Naive B cell (primary cell): ENCODE measurements around the gene CLDN22. TPM values are rescaled to one million over a fixed set of nuclear protein-coding genes. Genes with fewer than 3 reads are reported as not detected.

Source experiments
- ATAC-seq, 2 donors: fragments of 150-1000 bp; cut with Tn5 transposase; 2 replicates each; pipeline ENCODE4 v1.10.0; 2021; ENCODE audit warnings: low read depth in 2 of 2, mild to moderate bottlenecking in 2 of 2, moderate library complexity in 2 of 2
- DNase-seq: peaks from one replicate; pipeline ENCODE4 v3.0.0; 2022
- H3K27ac Mint-ChIP-seq, 6 donors: one replicate each; pipeline ENCODE4 v1.8.0; 2020 to 2022; ENCODE audit warnings: mild to moderate bottlenecking in 6 of 6, mixed read lengths in 6 of 6, moderate library complexity in 5 of 6, inconsistent platforms in 2 of 6
- H3K27me3 Mint-ChIP-seq, 3 donors: one replicate each; pipeline ENCODE4 v1.8.0; 2021 to 2022; ENCODE audit warnings: mixed read lengths in 3 of 3, mild to moderate bottlenecking in 1 of 3
- H3K36me3 Mint-ChIP-seq, 2 donors: one replicate each; pipeline ENCODE4 v1.8.0; 2020 to 2022; ENCODE audit warnings: mixed read lengths in 2 of 2, inconsistent platforms in 1 of 2, mild to moderate bottlenecking in 1 of 2
- H3K4me1 Mint-ChIP-seq, 3 donors: one replicate each; pipeline ENCODE4 v1.8.0; 2020 to 2022; ENCODE audit warnings: mixed read lengths in 3 of 3, inconsistent platforms in 1 of 3, mild to moderate bottlenecking in 1 of 3, moderate library complexity in 1 of 3
- H3K4me3 Mint-ChIP-seq, 8 donors: one replicate each; pipeline ENCODE4 v1.8.0; 2020 to 2022; ENCODE audit warnings: mild to moderate bottlenecking in 8 of 8, mixed read lengths in 8 of 8, moderate library complexity in 8 of 8, inconsistent platforms in 2 of 8
- H3K9me3 Mint-ChIP-seq, 7 donors: one replicate each; pipeline ENCODE4 v1.8.0; 2020 to 2022; ENCODE audit warnings: mixed read lengths in 7 of 7, mild to moderate bottlenecking in 5 of 7, inconsistent platforms in 2 of 7, moderate library complexity in 1 of 7
- polyA plus RNA-seq, 6 donors: library from polyadenylated mRNA; unstranded; fragments of 300-500 nt; fragmentation: Illumina TruSeq; gene quantifications; one replicate each; pipeline ENCODE4 v1.2.3, GENCODE V29; 2021; ENCODE audit warnings: low read depth in 6 of 6

CLDN22 gene
- polyA plus RNA-seq, 6 donors from 2014 or later = not detected

DNA sequence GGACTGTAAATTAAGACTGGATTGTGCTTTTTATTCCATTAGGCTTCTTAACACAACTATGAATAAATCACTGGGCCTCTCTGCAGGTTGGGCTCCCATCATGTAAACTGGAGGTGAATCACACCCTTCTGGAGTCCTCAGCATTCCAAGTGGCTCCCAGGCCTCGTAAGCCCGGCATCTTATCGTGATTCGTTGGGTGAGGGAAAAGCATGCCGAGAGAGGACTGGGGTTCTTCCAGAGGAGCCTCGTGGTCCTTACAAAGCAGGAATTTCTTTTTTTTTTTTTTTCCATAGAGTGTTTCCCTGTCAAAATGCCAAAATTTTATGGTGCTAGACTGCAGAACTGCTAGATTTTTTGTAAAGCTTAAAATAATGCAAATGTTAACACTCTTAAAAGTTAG is 20.0 kb downstream of the CLDN22 start:
- peaks cover 0 to 8% (median 3%) of the 10 kb centered on the region in 3 donors for H3K4me1 Mint-ChIP-seq
- no peaks in the 10 kb centered on the region for H3K9me3 Mint-ChIP-seq
- no peak overlapping the region for H3K4me3 Mint-ChIP-seq
- ATAC-seq (no peak), DNase-seq (no peak)
- H3K27ac Mint-ChIP-seq = no peak overlapping the region
- H3K36me3 Mint-ChIP-seq = no peaks in the 10 kb centered on the region
- peaks cover 0 to 18% (median 17%) of the 10 kb centered on the region in 3 donors for H3K27me3 Mint-ChIP-seq

DNA sequence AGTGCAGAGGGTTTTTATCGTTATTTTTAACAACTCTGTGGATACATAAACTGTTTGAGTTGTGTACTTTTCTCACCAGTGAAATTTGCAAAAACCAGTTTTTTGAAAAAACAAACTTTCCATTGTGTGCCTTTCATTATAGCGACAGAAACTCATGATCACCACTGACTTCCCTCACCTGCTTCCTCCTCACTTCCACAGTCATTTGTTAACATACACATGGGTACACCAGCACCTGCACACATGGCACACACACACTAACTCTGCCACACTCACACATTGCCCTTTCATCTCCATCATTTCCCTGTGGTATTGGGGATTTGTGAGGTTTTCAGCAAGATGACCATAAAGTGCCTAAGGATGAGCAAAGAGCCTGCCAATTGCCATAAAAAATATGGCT is 20.6 kb downstream of the CLDN22 start:
- no peaks in the 10 kb centered on the region for H3K36me3 Mint-ChIP-seq
- H3K4me3 Mint-ChIP-seq = no peak overlapping the region
- ATAC-seq (no peak), DNase-seq (no peak)
- peaks cover 0 to 8% (median 3%) of the 10 kb centered on the region in 3 donors for H3K4me1 Mint-ChIP-seq
- H3K9me3 Mint-ChIP-seq = no peaks in the 10 kb centered on the region
- H3K27me3 Mint-ChIP-seq = peaks cover 0 to 19% (median 11%) of the 10 kb centered on the region in 3 donors
- no peak overlapping the region for H3K27ac Mint-ChIP-seq

DNA sequence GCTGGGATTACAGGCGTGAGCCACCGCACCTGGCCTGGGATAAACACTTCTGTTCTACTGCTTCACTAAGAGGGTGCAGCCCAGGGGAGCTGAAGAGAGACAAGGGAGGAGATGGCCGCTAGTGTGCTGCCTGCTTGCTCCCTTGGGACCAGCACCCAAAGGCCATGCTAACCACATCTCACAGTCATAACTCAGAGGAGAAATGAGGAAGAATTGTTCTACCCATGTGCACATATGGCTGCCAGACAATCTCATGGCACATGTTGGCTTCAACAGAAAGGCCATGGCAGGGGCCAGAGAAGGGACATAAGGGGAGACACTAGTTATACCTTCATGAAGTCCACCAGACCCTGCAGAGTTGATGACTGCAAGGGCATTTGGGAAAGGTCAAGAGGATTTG is 22.4 kb downstream of the CLDN22 start:
- no peak overlapping the region for H3K4me3 Mint-ChIP-seq
- H3K27me3 Mint-ChIP-seq = peaks cover 0 to 24% (median 11%) of the 10 kb centered on the region in 3 donors

GRCh38 chr4:183295711-183296110 is 24.4 kb downstream of the CLDN22 start:
- Mint-ChIP-seq H3K27me3 (peaks cover 0 to 18% (median 11%) of the 10 kb centered on the region in 3 donors), H3K4me1 (peaks cover 0 to 8% (median 3%) of the 10 kb centered on the region in 3 donors), H3K27ac (no peak overlapping the region), H3K9me3 (no peaks in the 10 kb centered on the region), H3K36me3 (no peaks in the 10 kb centered on the region), H3K4me3 (no peak overlapping the region)
- ATAC-seq (no peak), DNase-seq (no peak)

More for the DNA sequence above, 22.4 kb downstream of the CLDN22 start:
- no peak for DNase-seq
- Mint-ChIP-seq H3K4me1 (peaks cover 0 to 8% (median 3%) of the 10 kb centered on the region in 3 donors), H3K9me3 (no peaks in the 10 kb centered on the region), H3K27ac (no peak overlapping the region), H3K36me3 (no peaks in the 10 kb centered on the region)
- no peak for ATAC-seq

DNA sequence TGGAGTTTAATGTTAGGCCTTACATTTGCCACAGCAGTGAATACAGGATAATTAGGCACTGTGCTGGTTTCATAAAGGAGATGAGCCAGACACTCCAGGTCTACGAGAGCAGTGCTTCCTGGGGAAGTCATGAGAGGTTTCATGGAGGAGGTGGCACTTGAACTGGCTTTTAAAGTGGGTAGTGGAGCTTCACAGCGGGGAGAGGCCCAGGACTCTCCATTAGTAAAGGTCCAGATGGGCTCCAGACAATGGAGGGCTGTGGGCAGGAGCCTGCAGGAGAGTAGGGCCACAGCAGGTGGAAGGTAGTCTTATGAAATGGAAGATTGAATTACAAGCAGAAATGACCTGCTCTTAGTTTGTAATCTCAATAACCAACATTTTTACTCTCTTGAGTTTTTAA is 29.0 kb downstream of the CLDN22 start:
- H3K27me3 Mint-ChIP-seq = peaks cover 7 to 13% (median 8%) of the 10 kb centered on the region in 3 donors
- H3K4me3 Mint-ChIP-seq = no peak overlapping the region
- H3K4me1 Mint-ChIP-seq = no peaks in the 10 kb centered on the region
- no peak for DNase-seq
- no peak for ATAC-seq
- H3K36me3 Mint-ChIP-seq = no peaks in the 10 kb centered on the region
- H3K9me3 Mint-ChIP-seq = no peaks in the 10 kb centered on the region
- peak overlapping the region in 1 of 6 donors; percentile 17 for H3K27ac Mint-ChIP-seq

DNA sequence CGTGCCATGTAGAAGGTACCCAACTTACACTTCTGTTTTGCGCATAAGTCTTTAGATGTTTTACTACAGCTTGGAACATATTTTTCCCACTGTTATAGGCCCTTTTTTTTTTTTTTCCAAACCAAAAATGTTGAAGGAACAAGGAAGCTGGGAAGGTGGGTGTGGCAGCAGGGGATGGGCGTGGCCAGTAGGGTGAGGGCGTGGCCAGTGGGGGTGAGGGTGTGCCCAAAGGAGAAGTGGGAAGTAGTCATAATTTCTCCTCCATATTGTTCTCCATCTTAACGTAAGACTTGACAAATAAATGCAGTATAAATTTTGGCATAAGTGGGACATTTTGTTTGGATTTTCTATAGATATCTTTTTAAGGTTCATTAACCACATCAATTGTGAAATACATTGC is 30.4 kb downstream of the CLDN22 start:
- Mint-ChIP-seq H3K9me3 (no peaks in the 10 kb centered on the region), H3K27ac (peak overlapping the region in 1 of 6 donors; percentile 39), H3K27me3 (peaks cover 7 to 10% (median 8%) of the 10 kb centered on the region in 3 donors), H3K4me3 (no peak overlapping the region), H3K36me3 (no peaks in the 10 kb centered on the region), H3K4me1 (no peaks in the 10 kb centered on the region)
- no peak for DNase-seq
- no peak for ATAC-seq

GRCh38 chr4:183288955-183289354 is 31.1 kb downstream of the CLDN22 start:
- ATAC-seq (no peak), DNase-seq (no peak)
- Mint-ChIP-seq H3K27ac (no peak overlapping the region), H3K4me3 (no peak overlapping the region), H3K27me3 (peaks cover 0 to 10% (median 8%) of the 10 kb centered on the region in 3 donors), H3K36me3 (no peaks in the 10 kb centered on the region), H3K9me3 (no peaks in the 10 kb centered on the region), H3K4me1 (no peaks in the 10 kb centered on the region)

GRCh38 chr4:183287677-183288076 is 32.4 kb downstream of the CLDN22 start:
- Mint-ChIP-seq H3K27me3 (peaks cover 0 to 14% (median 8%) of the 10 kb centered on the region in 3 donors), H3K27ac (no peak overlapping the region), H3K36me3 (no peaks in the 10 kb centered on the region), H3K4me1 (no peaks in the 10 kb centered on the region), H3K4me3 (no peak overlapping the region), H3K9me3 (no peaks in the 10 kb centered on the region)
- ATAC-seq = no peak
- no peak for DNase-seq

GRCh38 chr4:183287309-183287659 is 32.8 kb downstream of the CLDN22 start:
- H3K27me3 Mint-ChIP-seq = peaks cover 0 to 18% (median 11%) of the 10 kb centered on the region in 3 donors
- ATAC-seq (no peak), DNase-seq (no peak)
- H3K27ac Mint-ChIP-seq = no peak overlapping the region
- no peak overlapping the region for H3K4me3 Mint-ChIP-seq
- H3K4me1 Mint-ChIP-seq = no peaks in the 10 kb centered on the region
- no peaks in the 10 kb centered on the region for H3K9me3 Mint-ChIP-seq
- H3K36me3 Mint-ChIP-seq = no peaks in the 10 kb centered on the region

DNA sequence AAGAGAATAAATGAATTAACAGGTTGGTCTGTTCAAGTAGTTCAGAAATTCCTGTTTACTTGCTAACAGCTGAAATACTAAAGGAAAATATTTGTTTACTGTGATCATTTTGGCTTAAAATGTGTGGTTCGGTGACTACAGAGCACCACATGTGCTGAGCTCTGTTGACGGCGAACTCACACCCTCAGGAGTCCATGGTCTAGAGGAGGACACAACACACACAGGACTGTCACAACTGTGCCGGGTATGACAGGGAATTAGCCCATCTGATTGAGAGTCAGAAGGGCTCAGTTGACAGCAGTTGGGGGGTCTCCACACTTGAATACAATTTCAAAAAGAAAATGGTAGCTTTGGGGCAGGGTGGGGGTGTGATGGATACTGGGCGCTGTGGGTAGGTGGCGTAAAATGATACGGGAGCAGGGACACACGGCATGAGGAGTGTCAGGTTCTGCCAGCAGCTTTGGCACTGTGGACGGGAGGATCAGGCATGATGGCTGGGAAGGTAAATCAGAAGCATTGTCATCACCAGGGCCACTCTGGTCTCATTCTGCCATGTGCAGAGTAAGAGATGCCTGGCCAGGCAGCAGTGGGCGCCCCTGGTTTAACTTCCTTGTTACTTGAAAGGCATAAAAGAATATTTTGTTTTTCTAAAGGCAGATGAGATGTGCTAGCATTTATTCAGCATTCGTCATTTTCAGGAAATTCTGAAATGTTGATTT is 33.3 kb downstream of the CLDN22 start:
- Mint-ChIP-seq H3K27ac (no peak overlapping the region), H3K36me3 (no peaks in the 10 kb centered on the region), H3K4me3 (no peak overlapping the region), H3K27me3 (peaks cover 0 to 22% (median 13%) of the 10 kb centered on the region in 3 donors), H3K4me1 (no peaks in the 10 kb centered on the region), H3K9me3 (no peaks in the 10 kb centered on the region)
- no peak for DNase-seq
- no peak for ATAC-seq

- H3K27me3 Mint-ChIP-seq = peaks cover 0 to 22% (median 13%) of the 10 kb centered on the region in 3 donors
- no peaks in the 10 kb centered on the region for H3K4me1 Mint-ChIP-seq
- no peaks in the 10 kb centered on the region for H3K36me3 Mint-ChIP-seq
- H3K9me3 Mint-ChIP-seq = no peaks in the 10 kb centered on the region
- H3K27ac Mint-ChIP-seq = no peak overlapping the region
- no peak overlapping the region for H3K4me3 Mint-ChIP-seq
- DNase-seq (no peak), ATAC-seq (no peak)
Observed at GRCh38 chr4:183285886-183286285, 34.2 kb downstream of the CLDN22 start.

- H3K4me1 Mint-ChIP-seq = no peaks in the 10 kb centered on the region
- ATAC-seq (no peak), DNase-seq (no peak)
- H3K4me3 Mint-ChIP-seq = no peak overlapping the region
- no peaks in the 10 kb centered on the region for H3K9me3 Mint-ChIP-seq
- peaks cover 0 to 22% (median 13%) of the 10 kb centered on the region in 3 donors for H3K27me3 Mint-ChIP-seq
- no peak overlapping the region for H3K27ac Mint-ChIP-seq
- H3K36me3 Mint-ChIP-seq = no peaks in the 10 kb centered on the region
Observed at GRCh38 chr4:183284965-183285364, 35.1 kb downstream of the CLDN22 start.

DNA sequence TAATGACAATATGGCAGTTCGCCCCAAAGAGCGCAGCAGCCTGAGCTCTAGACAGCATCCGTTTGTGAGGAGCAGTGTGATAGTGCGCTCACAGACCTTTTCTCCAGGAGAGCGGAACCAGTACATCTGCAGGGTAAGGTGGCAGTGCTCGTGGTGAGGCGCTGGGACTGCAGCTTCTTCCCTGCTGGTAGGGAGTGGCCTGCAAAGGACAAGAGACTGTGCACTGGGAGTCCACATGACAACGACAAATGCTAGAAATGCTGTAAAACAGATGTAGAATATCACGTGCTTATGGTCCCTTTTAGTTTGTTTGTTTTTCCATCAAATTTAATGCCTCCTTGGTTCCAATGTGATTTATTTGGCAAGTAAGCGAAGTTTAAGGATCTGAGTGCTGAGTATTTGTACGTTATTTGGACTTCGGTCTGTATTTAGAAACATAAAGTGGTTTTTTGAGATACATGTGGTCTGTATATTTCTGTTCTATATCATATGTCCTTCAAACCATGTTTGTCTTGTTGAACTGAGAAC is 35.8 kb downstream of the CLDN22 start:
- H3K4me3 Mint-ChIP-seq = no peak overlapping the region
- no peaks in the 10 kb centered on the region for H3K36me3 Mint-ChIP-seq
- no peak overlapping the region for H3K27ac Mint-ChIP-seq
- no peak for ATAC-seq
- no peaks in the 10 kb centered on the region for H3K9me3 Mint-ChIP-seq
- no peak for DNase-seq
- peaks cover 0 to 22% (median 13%) of the 10 kb centered on the region in 3 donors for H3K27me3 Mint-ChIP-seq
- no peaks in the 10 kb centered on the region for H3K4me1 Mint-ChIP-seq

GRCh38 chr4:183276106-183276505 is 44.0 kb downstream of the CLDN22 start:
- Mint-ChIP-seq H3K9me3 (peaks cover 4 to 29% (median 19%) of the 10 kb centered on the region in 7 donors), H3K4me3 (peak overlapping the region in 1 of 8 donors; percentile 36), H3K36me3 (peaks cover 0 to 7% of the 10 kb centered on the region in 2 donors), H3K27ac (no peak overlapping the region), H3K4me1 (no peaks in the 10 kb centered on the region), H3K27me3 (no peaks in the 10 kb centered on the region)
- ATAC-seq = no peak
- DNase-seq = no peak
